GM18526 (cell line): ENCODE data around the gene C11orf91.

Source experiments
- POLR2A ChIP-seq: IDR thresholded peaks from 3 replicates; pipeline ENCODE4 v1.6.1; 2011; ENCODE audit not compliant: insufficient read length; ENCODE audit errors: extremely low read depth

The C11orf91 gene

GRCh38 chr11:33667819-33668467 is 32.7 kb downstream of the C11orf91 start:
- TF ChIP-seq POLR2A, result no peak

- no peak for TF ChIP-seq POLR2A
These were observed 35.1 kb downstream of the C11orf91 start for GRCh38 chr11:33665350-33666106.

- TF ChIP-seq POLR2A, result no peak
These were observed 35.8 kb downstream of the C11orf91 start for GRCh38 chr11:33664827-33665226.

GRCh38 chr11:33664166-33664565 is 36.5 kb downstream of the C11orf91 start:
- TF ChIP-seq POLR2A, result no peak

GRCh38 chr11:33663121-33663520 is 37.5 kb downstream of the C11orf91 start:
- TF ChIP-seq POLR2A, result no peak

- no peak for TF ChIP-seq POLR2A
These were observed 39.7 kb downstream of the C11orf91 start for GRCh38 chr11:33660962-33661361.

GRCh38 chr11:33659370-33660139 is 41.1 kb downstream of the C11orf91 start:
- TF ChIP-seq POLR2A, result no peak

GRCh38 chr11:33658195-33658900 is 42.3 kb downstream of the C11orf91 start:
- TF ChIP-seq POLR2A, result no peak

GRCh38 chr11:33657757-33658156 is 42.9 kb downstream of the C11orf91 start:
- TF ChIP-seq POLR2A, result no peak

- TF ChIP-seq POLR2A, result no peak
These were observed 43.9 kb downstream of the C11orf91 start for GRCh38 chr11:33656768-33657167.

- no peak for TF ChIP-seq POLR2A
These were observed 44.6 kb downstream of the C11orf91 start for GRCh38 chr11:33655842-33656600.

- no peak for TF ChIP-seq POLR2A
These were observed 46.0 kb downstream of the C11orf91 start for GRCh38 chr11:33654594-33654993.

- no peak for TF ChIP-seq POLR2A
These were observed 47.7 kb downstream of the C11orf91 start for GRCh38 chr11:33652930-33653329.

GRCh38 chr11:33652431-33652830 is 48.2 kb downstream of the C11orf91 start:
- no peak for TF ChIP-seq POLR2A

- no peak for TF ChIP-seq POLR2A
These were observed 48.6 kb downstream of the C11orf91 start for GRCh38 chr11:33651990-33652389.
